Measurements from ENCODE around the gene KRT12.
"Not testable (repeated sequence)": the region's sequence is repeated elsewhere in the genome, so short reads cannot be mapped to it uniquely, and the experiment has no call there.

KRT12 gene

GRCh38 chr17:40841246-40841645 lies 25.8 kb downstream of the KRT12 start:
- DNase-seq, result no peak

GRCh38 chr17:40839194-40839593 lies 27.8 kb downstream of the KRT12 start:
- no peak for DNase-seq

- DNase-seq, result no peak
Observed at GRCh38 chr17:40836020-40836419, 31.0 kb downstream of the KRT12 start.

- no peak for DNase-seq
Observed at GRCh38 chr17:40833882-40834281, 33.1 kb downstream of the KRT12 start.

- DNase-seq, result no peak
Observed at GRCh38 chr17:40832840-40833239, 34.2 kb downstream of the KRT12 start.

GRCh38 chr17:40830085-40830776 lies 36.8 kb downstream of the KRT12 start:
- DNase-seq, result no peak

GRCh38 chr17:40828454-40829044 lies 38.5 kb downstream of the KRT12 start:
- DNase-seq, result no peak

GRCh38 chr17:40827746-40828453 lies 39.1 kb downstream of the KRT12 start:
- DNase-seq, result no peak

- DNase-seq, result no peak
Observed at GRCh38 chr17:40825599-40825998, 41.4 kb downstream of the KRT12 start.

GRCh38 chr17:40824015-40824832 lies 42.8 kb downstream of the KRT12 start:
- DNase-seq, result no peak

GRCh38 chr17:40822132-40822812 lies 44.8 kb downstream of the KRT12 start, which contains the start of gene KRT10:
Gene KRT10, minus strand, starts transcription at chr17:40822614. Its CDS starts 29 bp downstream, at chr17:40822585.
- no peak for DNase-seq

GRCh38 chr17:40821536-40821935 lies 45.5 kb downstream of the KRT12 start:
- no peak for DNase-seq

- no peak for DNase-seq
Observed at GRCh38 chr17:40820228-40820838, 46.7 kb downstream of the KRT12 start.

- DNase-seq, result no peak
Observed at GRCh38 chr17:40819528-40820125, 47.4 kb downstream of the KRT12 start.

- DNase-seq, result peak; percentile 81
Observed at GRCh38 chr17:40818733-40819527, 48.1 kb downstream of the KRT12 start.

GRCh38 chr17:40818343-40818732 lies 48.7 kb downstream of the KRT12 start:
- no peak for DNase-seq

- no peak for DNase-seq
Observed at GRCh38 chr17:40817103-40817682, 49.8 kb downstream of the KRT12 start.

GRCh38 chr17:40816569-40816968 lies 50.5 kb downstream of the KRT12 start:
- no peak for DNase-seq

- no peak for DNase-seq
Observed at GRCh38 chr17:40815381-40815780, 51.6 kb downstream of the KRT12 start.

- not testable (repeated sequence) for DNase-seq
Observed at GRCh38 chr17:40814657-40815056, 52.4 kb downstream of the KRT12 start.

Measured in activated CD4-positive, alpha-beta T cell treated with anti-CD3 and anti-CD28 coated beads, Interleukin-2, amount 50 U/mL, for 1 hour (primary cell).